HG03025 (cell line): ENCODE measurements around the gene TRPM4.
"Not testable (repeated sequence)": the region's sequence is repeated elsewhere in the genome, so short reads cannot be mapped to it uniquely, and the experiment has no call there.

Experiments
- ATAC-seq: cut with Tn5 transposase; IDR thresholded peaks from one replicate; pipeline ENCODE4 v1.9.1; 2021; ENCODE audit warnings: mild to moderate bottlenecking, moderate library complexity; ENCODE audit not compliant: unreplicated experiment, low FRiP score

TRPM4 gene

GRCh38 chr19:49157445-49158224 lies at the start of gene TRPM4:
Gene TRPM4 (plus strand): TSS chr19:49157792. CDS start chr19:49157867, 75 bp downstream.
- no peak for ATAC-seq

DNA sequence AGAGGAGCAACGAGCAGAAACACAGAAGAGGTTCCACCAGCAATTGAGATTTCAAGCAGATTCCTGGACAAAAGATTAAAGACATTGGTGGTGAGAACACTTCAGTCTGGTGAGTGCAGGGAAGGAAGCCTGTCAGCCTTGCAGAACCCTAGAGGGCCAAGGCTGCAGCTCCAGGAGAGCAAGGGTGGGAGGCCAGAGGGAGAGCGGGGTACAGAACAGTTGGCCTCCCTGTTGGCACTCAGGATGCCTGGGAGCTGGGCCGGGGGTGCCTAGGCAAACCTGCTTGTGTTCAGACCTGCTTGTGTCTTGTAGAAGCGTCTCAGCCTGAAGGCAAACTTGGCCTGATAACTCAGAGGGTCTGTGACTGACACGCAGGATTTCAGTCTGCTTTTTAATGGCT lies 48.5 kb upstream of the TRPM4 start:
- no peak for ATAC-seq

- no peak for ATAC-seq
These were observed 47.9 kb upstream of the TRPM4 start for GRCh38 chr19:49109569-49110233.

DNA sequence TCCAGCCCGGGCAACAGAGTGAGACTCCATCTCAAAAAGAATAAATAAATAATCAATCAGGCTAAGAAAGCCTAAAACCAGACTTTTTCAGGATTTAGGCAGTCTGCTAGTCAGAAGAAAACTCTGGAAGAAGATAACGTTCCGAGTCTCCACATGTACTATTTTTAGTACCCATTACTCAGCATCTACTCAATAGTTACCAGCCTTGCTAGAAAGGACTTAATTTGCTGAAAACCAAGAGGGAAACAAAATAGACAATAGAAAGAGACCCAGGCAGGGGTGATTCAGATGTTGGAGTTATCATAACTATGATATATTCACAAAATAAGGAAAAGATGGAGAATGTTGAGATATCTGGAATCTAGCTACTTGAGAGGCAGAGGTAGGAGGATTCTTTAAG lies 47.0 kb upstream of the TRPM4 start:
- ATAC-seq, result no peak

DNA sequence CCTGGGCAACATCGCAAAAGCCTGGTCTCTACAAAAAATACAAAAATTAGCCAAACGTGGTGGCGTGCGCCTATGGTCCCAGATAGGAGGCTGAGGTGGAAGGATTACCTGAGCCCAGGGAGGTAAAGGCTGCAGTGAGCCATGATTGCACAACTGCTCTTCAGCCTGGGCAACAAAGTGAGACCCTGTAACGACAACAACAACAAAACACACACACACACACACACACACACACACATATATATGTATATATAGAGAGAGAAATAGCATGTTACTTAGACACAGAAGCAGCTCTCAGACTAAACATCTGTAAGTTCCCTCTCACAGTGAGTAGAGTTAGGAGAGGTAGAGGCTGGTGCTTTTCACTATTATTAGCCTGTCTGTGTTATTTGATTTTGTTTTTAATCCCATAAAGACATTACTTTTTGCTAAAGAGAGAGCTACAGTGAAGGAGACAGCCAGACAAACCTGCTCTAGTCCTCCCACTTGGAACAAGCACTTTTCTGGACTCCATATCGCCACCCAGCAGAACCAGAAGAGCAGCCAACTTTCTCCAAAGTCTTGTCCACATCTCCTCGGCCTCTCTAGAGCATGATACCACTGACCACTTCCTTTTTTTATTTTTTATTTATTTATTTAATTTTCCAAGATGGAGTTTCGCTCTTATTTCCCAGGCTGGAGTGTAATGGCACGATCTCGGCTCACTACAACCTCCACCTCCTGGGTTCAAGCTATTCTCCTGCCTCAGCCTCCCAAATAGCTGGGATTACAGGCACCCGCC lies 46.2 kb upstream of the TRPM4 start:
- no peak for ATAC-seq

DNA sequence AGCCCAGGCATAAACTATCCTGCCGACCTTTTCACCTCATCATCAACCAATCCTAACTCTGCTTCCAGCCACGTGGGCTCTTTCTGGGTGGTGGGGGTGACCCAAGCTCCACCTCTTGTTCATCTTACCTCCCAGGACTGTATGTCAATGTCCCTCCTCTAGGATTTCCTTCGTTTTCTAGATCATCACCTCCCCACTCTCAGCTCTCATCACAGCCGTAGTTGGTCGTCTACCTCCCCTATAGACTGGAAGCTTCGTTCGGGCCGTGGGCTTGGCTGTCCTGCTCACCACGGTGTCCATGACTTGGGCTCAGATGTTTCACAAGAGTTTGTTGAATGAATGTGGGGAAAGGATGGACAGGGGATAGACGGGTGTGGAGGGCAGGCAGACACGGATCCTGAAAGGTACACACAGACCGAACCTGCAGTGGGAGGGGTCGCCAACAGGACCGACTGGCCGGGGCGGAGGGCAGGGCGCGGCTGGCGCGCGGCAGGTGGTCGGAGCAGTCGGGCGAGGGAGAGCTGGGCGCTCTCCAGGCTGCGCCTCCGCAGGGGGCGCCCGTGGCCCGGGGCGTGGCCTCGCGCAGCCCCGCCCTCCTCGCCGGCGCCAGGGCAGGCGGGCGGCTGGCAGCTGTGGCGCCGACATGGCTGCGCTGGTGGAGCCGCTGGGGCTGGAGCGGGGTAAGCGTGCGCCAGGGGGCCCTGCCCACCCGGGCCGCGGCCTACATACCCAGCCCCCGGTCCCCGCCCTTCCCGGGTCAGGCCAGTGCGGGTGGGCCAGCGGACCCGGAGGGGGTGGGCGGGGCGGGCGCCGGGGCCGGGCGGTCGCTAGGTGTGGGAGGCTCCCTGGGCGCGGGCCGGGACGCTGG lies 43.6 kb upstream of the TRPM4 start, which contains the start of gene LIN7B:
TSS of gene LIN7B (plus strand) at position 609 of the 868 bp plus-strand sequence. CDS start at position 644, 35 bp downstream.
- no peak for ATAC-seq

DNA sequence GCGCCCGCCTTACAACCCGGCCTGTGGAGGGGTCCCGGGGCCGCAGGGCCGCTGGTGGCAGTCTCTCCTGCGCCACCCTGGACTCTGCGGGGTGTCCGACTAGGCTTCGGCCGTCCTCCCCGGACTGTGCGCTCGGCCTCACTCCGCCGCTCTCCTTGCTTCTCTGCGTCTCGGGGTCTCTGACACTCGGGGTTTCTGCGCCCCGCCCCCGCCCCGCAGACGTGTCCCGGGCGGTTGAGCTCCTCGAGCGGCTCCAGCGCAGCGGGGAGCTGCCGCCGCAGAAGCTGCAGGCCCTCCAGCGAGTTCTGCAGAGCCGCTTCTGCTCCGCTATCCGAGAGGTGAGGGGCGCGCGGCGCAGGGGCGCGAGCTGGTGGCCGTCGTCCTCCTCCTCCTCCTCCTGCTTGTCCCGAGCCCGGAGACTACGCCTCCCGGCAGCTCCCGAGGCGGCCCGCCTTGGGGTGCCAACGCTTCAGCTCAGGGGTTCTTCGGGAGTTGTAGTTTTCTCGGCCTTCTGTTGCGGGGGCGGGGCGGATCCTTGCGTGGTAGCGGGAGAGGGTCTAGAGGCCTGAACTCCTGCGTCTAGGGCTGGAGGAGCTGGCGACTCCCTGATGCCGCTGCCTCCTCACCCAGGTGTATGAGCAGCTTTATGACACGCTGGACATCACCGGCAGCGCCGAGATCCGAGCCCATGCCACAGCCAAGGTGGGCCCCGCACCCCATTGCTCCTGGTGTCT lies 42.8 kb upstream of the TRPM4 start:
- no peak for ATAC-seq

DNA sequence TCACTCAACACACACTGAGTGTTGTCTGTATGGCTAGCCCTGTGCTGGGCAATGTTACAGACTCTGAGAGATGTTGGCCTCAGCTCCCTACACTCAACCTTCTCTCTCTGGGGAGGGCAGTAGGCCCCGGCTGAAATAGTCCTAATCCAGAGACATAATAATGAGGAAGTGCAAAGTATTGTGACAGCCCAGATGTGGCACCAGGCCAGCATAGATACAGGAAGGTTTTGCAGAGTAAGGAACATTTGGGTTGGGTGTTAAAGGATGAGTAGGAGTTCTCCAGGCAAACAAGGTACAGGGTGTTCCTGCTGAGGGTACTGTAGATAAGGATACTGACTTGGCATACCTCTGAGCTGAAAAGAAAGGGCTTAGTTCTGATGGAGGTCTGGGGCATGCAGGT lies 41.0 kb upstream of the TRPM4 start:
- ATAC-seq, result no peak

DNA sequence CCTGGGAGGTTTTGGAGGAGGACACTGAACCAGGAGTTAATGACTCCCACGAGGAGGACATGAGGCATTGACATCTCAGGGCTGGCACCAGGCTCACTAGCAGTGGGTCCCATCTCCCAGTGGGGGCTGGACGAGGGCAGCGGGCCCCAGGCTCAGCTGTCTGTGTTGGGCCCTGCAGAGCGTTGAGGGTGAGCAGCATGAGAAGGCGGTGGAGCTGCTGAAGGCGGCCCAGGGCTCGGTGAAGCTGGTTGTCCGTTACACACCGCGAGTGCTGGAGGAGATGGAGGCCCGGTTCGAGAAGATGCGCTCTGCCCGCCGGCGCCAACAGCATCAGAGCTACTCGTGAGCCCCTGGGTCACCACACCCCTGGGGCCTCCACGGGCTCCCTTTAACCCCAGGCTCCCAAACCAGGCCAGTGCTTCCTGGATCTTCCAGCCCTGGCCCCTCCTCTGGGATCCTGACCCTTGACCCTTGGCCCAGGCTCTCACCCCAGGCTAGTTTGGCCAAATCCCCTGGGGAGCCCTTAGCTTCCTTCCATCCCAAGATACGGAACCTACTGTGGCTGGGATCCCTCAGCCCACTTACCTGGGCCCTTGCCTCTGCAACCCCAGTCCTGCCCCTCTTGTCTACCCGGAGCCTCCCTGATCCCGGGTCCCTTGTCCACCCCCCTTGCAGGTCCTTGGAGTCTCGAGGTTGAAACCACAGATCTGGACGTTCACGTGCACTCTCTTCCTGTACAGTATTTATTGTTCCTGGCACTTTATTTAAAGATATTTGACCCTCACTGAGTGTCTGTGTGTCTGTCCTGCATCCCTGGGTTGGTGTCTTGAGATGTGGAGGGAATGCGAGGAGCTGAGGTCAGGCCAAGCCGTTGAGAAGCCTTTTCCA lies 39.7 kb upstream of the TRPM4 start:
- ATAC-seq, result no peak

DNA sequence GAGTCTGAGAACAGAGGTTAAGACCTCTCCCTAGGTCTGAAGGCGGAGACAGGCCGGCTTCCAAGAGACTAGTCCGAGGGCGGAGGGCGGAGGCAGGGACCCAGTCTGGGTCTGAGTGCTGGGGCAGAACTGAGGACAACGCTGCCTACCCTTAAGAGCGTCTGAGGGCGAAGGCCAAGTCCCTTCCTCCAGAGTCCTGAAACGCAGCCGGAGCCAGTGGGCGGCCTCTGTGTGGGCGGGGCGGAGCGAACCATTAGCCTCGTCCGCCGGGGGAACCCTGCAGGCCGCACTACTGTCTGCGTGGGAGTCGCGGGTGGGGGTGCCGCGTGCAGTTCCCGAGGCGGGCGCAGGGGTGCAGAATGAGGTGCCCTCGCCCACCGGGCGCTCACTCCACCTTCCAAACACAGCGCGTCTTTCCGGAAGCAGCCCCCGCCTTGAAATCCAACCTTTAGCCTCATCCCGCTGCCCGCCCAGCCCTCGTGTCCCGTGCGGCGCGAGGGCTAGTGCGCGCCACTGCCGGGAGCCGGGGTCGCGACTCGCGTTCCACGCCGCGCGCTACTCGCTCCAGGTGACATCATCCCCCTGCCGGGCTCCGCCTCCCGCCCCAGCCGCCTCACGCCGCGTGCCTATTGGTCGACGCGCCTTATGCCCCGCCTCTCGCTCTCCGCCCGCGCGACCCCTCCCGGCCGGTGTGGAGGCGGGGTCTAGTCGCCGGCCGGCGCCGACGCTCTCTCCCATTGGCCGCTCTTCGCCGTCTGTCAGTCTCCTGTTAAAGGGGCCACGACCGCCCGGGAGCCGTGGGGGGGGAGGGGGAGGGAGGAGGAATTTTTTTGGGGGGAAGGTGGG lies 38.8 kb upstream of the TRPM4 start, which contains the start of gene C19orf73:
TSS of gene C19orf73 (minus strand) at position 579 of the 846 bp plus-strand sequence. CDS start at position 458, 121 bp downstream.
- ATAC-seq, result peak; percentile 55

DNA sequence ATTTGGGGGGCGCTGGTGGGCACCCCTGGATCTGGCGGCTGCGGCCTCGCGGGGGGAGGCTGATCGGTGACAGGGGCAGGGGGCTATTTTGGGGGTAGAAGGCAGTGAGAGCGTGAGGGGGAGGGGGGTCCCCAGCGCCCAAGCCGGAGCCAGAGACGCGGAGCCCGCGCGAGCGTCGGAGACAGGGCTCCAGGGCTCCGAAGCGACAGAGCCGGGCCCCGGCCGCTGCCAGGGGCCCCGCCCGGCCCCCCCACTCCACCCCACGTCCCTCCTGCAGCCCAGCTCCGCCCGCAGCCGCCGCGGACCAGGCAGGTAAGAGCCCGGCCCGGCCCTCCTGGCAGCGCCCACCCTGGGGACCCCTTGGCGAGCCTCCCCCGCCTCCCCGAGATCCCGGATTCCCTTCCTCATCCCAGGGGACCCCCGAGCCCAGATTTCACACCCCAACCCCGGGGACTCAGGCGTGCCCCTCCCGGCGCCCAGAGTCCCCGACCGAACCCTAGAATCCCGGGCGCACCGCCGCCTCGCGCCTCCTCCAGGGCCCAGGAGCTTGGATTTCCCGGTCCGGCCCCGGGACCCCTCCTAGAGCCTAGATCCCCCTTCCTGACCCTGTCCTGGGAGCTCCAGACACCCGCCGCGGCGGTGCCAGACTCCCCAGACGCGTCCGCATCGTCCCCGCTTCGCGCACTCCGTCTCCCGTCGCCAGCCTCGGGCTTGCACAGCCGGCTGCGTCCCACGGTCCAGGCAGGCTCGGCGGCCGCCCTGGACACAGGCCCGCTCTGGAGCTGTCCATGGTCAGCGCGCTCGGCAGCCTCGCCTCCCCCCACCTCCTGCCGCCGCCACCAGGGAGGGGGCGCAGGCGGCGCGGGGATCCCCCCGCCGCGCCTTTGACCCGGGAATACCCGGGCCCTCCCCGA lies 37.9 kb upstream of the TRPM4 start, which contains the start of gene PPFIA3:
TSS of gene PPFIA3 (plus strand) at position 134 of the 914 bp plus-strand sequence. CDS start 8,330 bp downstream, outside the sequence.
- ATAC-seq, result no peak

DNA sequence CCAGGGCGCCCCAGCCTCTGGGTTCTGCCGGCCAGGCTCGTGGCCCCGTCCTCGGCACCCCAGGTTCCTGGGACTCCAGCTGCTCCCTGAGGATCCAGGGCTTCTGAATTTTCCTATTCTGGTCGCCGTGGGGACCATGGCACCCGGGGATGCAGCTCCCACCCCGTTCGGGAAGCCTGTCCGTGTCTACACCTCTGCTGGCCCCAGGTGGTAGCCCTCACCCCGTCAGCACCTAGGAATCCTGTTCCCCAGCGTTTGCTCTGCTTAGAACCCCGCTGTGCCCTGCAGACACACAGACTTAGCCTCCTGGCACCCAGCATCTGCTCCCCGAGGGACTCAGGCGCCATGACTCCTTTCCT lies 37.3 kb upstream of the TRPM4 start:
- no peak for ATAC-seq

GRCh38 chr19:49120868-49121267 lies 36.7 kb upstream of the TRPM4 start:
- no peak for ATAC-seq

DNA sequence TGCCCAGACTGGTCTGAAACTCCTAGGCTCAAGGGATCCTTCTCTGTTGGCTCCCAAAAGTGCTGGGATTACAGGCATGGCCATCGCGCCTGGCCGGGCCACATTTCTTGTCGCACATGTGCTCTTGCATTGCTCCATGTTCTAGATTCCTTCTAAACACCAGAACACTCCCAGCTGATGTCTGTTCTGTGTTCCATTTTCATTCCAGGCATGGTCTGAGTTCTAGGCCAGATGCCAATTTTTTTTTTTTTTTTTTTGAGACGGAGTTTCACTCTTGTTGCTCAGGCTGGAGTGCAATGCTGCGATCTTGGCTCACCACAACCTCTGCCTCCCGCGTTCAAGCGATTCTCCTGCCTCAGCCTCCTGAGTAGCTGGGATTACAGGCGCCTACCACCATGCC lies 35.8 kb upstream of the TRPM4 start:
- ATAC-seq, result not testable (repeated sequence)

GRCh38 chr19:49123285-49123684 lies 34.3 kb upstream of the TRPM4 start:
- not testable (repeated sequence) for ATAC-seq

GRCh38 chr19:49125025-49125731 lies 32.4 kb upstream of the TRPM4 start:
- no peak for ATAC-seq
